NCI-H2029 (cell line): Measurements from ENCODE around the gene ARID1B.

Experiments used
- DNase-seq: peaks from one replicate; lab custom pipeline; 2025; lab: John Stamatoyannopoulos, UW

The ARID1B gene

GRCh38 chr6:156791320-156791850 is 14.2 kb downstream of the ARID1B start:
- peak; percentile 78 for DNase-seq

- no peak for DNase-seq
Observed at GRCh38 chr6:156793200-156793599, 16.0 kb downstream of the ARID1B start.

- DNase-seq, result no peak
Observed at GRCh38 chr6:156794546-156795354, 17.6 kb downstream of the ARID1B start.

GRCh38 chr6:156795825-156796224 is 18.6 kb downstream of the ARID1B start:
- no peak for DNase-seq

- no peak for DNase-seq
Observed at GRCh38 chr6:156796627-156797026, 19.4 kb downstream of the ARID1B start.

- DNase-seq, result no peak
Observed at GRCh38 chr6:156797901-156798735, 20.9 kb downstream of the ARID1B start.

- no peak for DNase-seq
Observed at GRCh38 chr6:156801712-156802111, 24.5 kb downstream of the ARID1B start.

GRCh38 chr6:156803353-156803752 is 26.2 kb downstream of the ARID1B start:
- no peak for DNase-seq

GRCh38 chr6:156804402-156804801 is 27.2 kb downstream of the ARID1B start:
- DNase-seq, result no peak

GRCh38 chr6:156806155-156806554 is 29.0 kb downstream of the ARID1B start:
- no peak for DNase-seq

- no peak for DNase-seq
Observed at GRCh38 chr6:156807028-156807427, 29.9 kb downstream of the ARID1B start.

- DNase-seq, result no peak
Observed at GRCh38 chr6:156807795-156808194, 30.6 kb downstream of the ARID1B start.

GRCh38 chr6:156808287-156808686 is 31.1 kb downstream of the ARID1B start:
- DNase-seq, result peak; percentile 64

GRCh38 chr6:156809034-156809433 is 31.9 kb downstream of the ARID1B start:
- DNase-seq, result peak; percentile 40

- DNase-seq, result no peak
Observed at GRCh38 chr6:156809446-156810178, 32.4 kb downstream of the ARID1B start.

- DNase-seq, result no peak
Observed at GRCh38 chr6:156814036-156814581, 36.9 kb downstream of the ARID1B start.

GRCh38 chr6:156816505-156816904 is 39.3 kb downstream of the ARID1B start:
- no peak for DNase-seq

- DNase-seq, result no peak
Observed at GRCh38 chr6:156820089-156820798, 43.1 kb downstream of the ARID1B start.

GRCh38 chr6:156821707-156822106 is 44.5 kb downstream of the ARID1B start:
- no peak for DNase-seq

GRCh38 chr6:156822747-156823206 is 45.6 kb downstream of the ARID1B start:
- peak; percentile 43 for DNase-seq

GRCh38 chr6:156824142-156824541 is 47.0 kb downstream of the ARID1B start:
- DNase-seq, result no peak
